AG09309 (cell line): ENCODE measurements around the gene RORB.

Experiments
- DNase-seq: peaks from one replicate; pipeline ENCODE4 v3.0.0-alpha.2; 2010; ENCODE audit warnings: low read depth
- H3K4me3 ChIP-seq: 2 replicates; pipeline ENCODE4 v1.5.1; 2011; ENCODE audit warnings: mild to moderate bottlenecking, low read depth, low read length, moderate library complexity; ENCODE audit not compliant: control insufficient read depth
- TF ChIP-seq, protein P1 (sequence below): IDR thresholded peaks from 2 replicates; pipeline ENCODE4 v1.5.1; 2011; ENCODE audit warnings: mild to moderate bottlenecking, low read depth, low read length, inconsistent platforms; ENCODE audit not compliant: insufficient read depth, control insufficient read depth; ENCODE audit errors: missing control alignments

RORB gene

DNA sequence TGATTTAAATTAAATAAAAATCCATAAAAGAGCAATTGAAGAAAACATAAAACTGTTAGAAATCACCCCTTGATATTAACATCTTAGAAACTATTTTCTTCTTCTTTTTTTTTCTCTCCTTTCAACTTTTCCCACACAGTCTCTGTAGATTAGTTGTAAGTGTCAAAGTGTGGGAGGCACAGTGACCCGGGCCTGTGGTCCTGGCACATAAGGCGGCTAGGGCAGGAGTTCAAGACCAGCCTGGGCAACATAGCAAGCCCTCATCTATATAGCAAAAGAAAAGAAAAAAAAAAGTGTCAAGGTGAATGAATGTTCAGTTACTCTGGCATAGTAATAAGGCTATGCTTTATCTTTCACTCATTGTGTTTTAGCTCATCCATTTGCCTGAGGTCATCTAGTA is 14.2 kb downstream of the RORB start:
- H3K4me3 ChIP-seq: no peak overlapping the region
- TF ChIP-seq, protein P1, sequence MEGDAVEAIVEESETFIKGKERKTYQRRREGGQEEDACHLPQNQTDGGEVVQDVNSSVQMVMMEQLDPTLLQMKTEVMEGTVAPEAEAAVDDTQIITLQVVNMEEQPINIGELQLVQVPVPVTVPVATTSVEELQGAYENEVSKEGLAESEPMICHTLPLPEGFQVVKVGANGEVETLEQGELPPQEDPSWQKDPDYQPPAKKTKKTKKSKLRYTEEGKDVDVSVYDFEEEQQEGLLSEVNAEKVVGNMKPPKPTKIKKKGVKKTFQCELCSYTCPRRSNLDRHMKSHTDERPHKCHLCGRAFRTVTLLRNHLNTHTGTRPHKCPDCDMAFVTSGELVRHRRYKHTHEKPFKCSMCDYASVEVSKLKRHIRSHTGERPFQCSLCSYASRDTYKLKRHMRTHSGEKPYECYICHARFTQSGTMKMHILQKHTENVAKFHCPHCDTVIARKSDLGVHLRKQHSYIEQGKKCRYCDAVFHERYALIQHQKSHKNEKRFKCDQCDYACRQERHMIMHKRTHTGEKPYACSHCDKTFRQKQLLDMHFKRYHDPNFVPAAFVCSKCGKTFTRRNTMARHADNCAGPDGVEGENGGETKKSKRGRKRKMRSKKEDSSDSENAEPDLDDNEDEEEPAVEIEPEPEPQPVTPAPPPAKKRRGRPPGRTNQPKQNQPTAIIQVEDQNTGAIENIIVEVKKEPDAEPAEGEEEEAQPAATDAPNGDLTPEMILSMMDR: no peak
- no peak for DNase-seq

DNA sequence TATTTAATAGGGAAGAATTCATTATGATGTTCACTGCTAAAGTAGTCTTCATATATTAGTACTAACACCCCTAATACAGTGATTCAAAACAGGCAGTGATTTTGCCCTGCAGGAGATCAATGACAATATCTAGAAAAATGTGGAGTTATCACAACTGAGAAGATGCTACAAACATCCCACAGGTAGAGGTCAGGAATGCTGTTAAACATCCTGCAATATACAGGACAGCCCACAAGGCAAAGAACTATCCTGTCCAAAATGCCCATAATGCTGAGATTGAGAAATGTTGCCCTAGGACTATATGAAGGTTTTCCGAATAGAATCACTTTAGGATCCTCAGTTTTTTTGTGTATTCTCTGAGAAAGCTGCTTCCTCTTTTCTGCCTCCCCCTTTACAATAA is 15.3 kb downstream of the RORB start:
- TF ChIP-seq, protein P1: no peak
- DNase-seq: no peak
- no peak overlapping the region for H3K4me3 ChIP-seq

DNA sequence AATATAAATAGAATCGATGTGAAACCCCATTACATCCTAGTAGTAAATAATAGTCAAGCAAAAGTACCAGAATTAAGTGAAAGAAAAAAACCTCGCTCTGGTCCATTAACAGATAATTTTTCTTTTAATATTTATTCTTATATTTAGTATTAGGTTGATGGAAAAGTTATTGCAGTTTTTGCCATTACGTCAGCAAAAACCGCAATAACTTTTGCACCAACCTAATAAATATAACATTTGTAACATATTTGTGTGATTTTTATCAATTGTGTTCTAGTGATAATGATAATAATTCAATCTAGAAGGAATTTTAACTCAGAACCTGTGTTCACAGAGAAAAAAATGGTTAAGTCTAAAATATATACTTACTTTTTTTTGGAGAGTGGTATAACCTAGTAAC is 16.1 kb downstream of the RORB start:
- no peak for DNase-seq
- TF ChIP-seq, protein P1: no peak
- H3K4me3 ChIP-seq: no peak overlapping the region

DNA sequence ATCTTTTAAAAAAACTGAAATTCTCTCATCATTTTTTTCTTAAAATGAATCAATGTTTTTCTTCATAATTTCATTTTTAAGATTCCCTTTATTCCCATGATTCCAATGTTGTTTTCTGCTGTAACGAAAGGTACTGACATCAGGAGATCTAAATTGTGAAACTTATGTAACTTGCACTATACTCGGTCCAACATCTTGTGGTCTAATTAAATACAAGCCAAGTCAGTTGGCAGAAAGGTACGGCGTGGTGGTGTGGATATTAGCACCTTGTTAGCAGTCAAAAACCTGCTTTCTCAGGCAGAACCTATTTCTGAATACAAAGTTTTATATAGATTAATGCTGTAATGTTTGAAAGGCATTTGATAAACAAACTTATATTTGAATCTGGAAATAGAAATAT is 20.1 kb downstream of the RORB start:
- no peak overlapping the region for H3K4me3 ChIP-seq
- TF ChIP-seq, protein P1: no peak
- DNase-seq: no peak

DNA sequence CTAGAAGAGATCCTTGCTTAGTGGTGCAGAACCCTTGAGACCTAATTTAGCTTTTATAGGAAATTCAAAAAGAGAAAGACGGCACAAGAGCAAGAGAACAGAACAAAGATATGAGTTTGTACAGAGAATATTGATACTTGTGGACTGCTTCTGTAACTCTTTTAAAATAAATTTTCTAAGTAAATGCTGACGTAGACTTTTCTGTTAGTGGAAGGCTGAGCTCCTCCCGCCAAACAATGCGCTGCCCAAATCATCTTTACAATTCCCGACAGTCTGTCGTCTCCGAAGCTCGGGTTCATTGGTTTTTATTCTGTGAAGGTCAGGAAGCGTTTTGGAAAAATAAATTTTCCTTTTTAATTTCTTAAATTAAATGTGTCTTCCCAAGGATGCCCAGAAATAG is 22.3 kb downstream of the RORB start:
- no peak for DNase-seq
- H3K4me3 ChIP-seq: no peak overlapping the region
- TF ChIP-seq, protein P1: no peak

DNA sequence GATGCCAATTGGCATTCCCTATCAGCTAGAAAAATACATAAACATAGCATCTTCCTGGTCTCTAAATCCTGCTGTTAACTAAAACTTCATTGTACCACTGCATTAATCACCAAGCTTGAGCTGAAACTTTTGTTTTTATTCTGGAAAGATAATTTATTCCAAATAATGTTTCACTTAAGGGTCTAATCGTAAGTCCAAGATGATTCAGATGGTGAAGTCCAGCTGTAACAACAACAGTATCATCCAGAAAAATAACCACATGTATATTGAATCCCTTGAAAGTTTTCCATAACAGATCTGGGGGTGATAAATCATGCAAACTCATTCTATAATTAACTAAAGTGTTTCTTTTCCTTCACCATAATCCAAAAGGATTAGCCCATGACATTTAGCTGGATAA is 23.9 kb downstream of the RORB start:
- DNase-seq: no peak
- H3K4me3 ChIP-seq: no peak overlapping the region
- TF ChIP-seq, protein P1: no peak

DNA sequence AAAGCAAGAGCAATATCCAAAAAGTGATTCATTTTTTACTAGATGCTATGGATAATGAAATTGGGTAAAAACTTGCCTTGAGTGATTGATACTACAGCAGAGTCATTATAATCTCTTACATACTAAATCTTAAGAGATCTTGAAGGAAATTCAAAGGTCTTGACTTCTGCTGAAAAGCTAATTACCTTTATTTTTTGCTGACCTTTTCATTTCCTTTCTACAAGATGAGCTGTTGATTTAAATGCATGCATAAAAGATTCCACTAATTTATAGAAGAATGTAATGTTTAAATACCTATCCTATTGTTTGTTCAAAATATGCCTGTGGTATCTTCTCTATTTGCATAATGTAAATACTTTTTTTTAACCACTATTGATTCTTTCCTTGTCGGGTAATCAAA is 27.2 kb downstream of the RORB start:
- no peak for DNase-seq
- TF ChIP-seq, protein P1: no peak
- no peak overlapping the region for H3K4me3 ChIP-seq
